GM19455 (cell line): ENCODE measurements around the gene RPGRIP1L.

Source experiments
- ATAC-seq: cut with Tn5 transposase; IDR thresholded peaks from one replicate; pipeline ENCODE4 v1.9.1; 2021; ENCODE audit not compliant: unreplicated experiment

Gene RPGRIP1L

GRCh38 chr16:53608094-53608493 lies 95.6 kb downstream of the RPGRIP1L start:
- no peak for ATAC-seq

DNA sequence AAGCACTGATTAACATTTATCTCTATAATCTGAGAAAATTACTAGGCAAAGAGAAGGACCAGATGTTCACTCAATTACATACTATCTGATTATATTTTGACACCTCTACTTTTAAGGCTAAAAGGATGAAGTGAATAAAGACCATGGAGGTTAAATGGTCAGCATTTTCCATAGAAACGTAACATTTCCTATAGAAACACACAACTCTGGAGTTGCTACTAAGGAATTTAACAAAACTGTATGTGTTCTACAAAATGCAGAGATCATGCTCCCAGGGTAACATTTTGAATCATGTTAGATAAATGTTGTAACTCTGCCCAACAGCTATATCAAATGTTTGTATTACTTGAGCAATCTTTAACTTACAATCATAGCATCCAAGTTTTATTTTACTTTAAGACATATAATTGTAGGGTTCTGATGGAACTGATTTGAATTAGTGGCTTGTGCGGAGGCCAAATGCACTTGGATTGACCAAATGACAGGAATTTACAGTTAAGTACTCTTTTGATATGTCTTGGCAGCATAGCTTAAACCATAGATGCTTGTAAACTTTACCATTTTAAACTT lies 97.7 kb downstream of the RPGRIP1L start:
- ATAC-seq, result no peak

- ATAC-seq, result no peak
These were observed 98.3 kb downstream of the RPGRIP1L start for GRCh38 chr16:53605356-53605755.

DNA sequence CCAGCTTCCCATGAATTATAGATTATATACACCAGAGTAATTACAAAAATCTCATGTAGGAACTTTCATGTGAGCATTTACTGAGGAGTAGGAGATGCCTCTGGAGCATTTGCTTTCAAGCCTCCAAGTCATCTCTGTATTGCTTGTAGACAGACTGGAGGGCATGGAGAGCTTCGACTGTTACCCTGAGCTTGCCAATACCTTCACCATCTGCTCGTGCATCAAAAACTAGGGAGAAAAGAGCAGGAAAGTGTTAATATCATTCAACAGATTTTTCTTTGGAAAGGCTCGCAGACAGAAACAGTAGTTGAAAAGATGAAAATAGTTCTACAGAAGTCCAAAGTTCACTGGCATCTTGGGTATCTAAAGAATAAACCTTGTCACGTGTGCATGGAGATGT lies 101.7 kb downstream of the RPGRIP1L start:
- no peak for ATAC-seq

DNA sequence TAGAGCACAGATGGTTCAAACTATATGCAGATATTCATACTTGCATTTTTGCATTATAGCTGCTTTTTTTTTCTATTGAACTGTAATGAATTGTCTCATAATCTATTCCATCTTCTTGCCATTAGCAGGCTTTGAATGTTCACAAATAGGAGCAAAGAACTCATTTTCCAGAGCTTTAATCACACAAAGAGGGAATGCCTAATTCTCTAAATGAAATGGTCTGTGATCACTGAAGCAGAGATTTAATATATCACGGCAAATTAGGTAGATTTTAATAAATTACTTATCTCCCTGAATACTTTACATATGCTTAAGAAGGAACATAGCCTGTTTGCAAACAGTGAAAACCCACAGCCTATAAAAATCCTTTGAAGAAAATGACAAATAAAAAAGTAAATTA lies 103.0 kb downstream of the RPGRIP1L start:
- no peak for ATAC-seq

DNA sequence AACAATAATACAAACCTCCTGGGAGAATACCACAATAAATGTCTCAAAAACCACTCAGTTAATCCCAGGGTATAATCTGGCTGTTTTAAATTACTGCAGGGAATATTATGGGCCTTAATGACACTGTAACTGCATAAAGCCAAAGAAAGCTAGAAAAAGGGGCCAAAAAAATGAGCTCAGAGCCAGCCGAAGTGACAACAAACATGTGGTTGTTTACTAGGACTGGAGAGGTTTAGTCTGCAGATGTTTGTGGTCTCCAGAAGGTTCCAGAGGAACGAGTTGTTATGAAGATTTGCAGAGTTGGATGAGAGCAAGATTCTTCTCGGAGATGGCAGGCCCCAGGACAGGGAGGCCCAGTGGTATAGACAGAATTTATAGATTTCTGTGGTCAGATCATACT lies 103.5 kb downstream of the RPGRIP1L start:
- no peak for ATAC-seq

DNA sequence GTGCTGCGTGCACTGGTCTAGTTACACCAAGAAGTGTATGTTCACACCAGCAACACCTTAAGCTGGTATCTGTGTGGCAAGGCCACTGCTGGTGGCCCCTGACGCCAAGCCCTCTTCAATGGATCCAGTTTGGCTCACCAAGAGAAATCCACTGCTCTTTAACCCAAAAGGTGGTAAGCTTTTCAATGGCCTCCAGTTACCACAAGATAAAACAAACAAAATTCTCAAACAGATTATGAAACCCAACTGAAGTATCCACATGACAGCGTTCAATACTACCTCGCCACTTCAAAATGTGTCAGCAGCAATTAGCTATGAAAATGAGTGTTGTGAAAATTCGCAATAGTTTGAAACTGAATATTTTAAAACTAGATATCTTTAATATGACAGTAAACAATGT lies 104.1 kb downstream of the RPGRIP1L start:
- no peak for ATAC-seq

GRCh38 chr16:53598511-53599275 lies 105.0 kb downstream of the RPGRIP1L start:
- no peak for ATAC-seq

DNA sequence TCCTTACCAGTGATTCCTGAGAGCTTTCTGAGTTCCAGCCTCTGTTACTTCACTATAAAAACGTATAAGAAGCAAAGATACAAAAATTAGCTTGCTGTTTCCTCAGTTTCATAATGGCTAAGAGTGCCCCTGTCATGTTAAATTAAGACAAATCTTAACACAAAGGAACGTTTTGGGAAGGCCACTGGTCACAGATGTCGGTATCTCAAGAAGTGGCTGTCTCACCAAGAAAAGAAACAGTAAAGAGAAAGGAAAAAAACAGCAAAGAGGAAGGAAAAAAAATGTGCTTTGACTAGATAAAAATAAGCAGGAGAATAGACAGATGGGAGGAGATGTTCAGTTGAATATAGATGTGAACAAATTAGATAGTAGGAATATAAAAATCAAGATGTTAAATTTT lies 105.9 kb downstream of the RPGRIP1L start:
- ATAC-seq, result no peak

GRCh38 chr16:53588081-53588648 lies 115.5 kb downstream of the RPGRIP1L start:
- no peak for ATAC-seq

DNA sequence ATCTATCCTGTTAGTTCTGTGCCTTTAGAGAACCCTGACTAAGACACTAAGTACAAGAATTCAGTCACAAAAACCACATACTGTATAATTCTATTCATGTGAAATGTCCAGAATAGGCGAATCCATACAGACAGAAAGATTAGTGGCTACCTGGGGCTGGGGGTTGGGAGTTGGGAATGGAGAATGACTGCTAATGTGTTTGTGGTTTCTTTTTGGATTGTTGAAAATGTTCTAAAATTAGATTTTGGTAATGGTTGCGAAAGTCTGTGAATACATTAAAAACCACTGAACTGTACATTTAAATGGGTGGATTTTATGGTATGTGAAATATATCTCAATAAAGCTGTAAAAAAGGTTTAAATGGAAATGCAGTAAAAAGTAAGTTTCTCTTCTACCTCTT lies 120.3 kb downstream of the RPGRIP1L start:
- no peak for ATAC-seq

GRCh38 chr16:53581784-53582183 lies 121.9 kb downstream of the RPGRIP1L start:
- no peak for ATAC-seq

DNA sequence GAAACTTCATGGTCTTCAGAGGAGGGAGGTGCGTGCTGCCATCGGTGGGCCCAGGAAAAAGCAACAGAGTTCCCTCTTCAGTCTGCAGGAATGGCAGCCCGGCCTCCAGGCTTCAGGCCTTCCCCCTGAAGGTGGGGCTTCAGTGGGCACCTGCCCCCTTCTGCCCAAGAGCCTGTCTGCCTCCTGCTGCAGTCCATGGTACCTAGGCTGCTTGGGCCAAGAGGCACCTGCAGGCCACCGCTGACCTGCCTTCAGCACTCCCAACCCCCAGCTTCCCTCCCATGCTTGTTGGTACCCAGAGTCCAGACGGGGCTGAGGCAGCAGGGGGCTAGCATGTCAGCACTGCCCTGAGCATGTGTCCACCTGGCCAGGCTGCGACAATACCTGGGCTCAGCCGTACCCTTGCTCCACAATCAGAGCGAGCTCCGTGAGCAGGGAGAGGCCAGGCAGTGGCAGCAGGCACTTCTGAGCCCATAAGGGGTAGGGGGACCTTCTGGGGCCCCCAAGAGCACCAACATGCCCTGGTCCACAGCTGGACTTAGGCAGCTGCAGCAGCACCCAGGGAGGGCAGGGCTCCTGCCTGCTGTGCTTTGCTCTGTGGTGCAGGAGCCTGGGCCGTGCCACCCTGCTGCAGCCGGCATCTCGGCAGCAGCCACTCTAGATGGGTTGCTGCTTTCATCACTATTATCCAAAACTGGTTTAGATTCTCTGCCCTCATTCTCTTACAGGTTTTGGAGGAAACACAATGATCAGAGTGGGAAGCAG lies 123.4 kb downstream of the RPGRIP1L start:
- no peak for ATAC-seq

- ATAC-seq, result no peak
These were observed 126.8 kb downstream of the RPGRIP1L start for GRCh38 chr16:53576904-53577303.

DNA sequence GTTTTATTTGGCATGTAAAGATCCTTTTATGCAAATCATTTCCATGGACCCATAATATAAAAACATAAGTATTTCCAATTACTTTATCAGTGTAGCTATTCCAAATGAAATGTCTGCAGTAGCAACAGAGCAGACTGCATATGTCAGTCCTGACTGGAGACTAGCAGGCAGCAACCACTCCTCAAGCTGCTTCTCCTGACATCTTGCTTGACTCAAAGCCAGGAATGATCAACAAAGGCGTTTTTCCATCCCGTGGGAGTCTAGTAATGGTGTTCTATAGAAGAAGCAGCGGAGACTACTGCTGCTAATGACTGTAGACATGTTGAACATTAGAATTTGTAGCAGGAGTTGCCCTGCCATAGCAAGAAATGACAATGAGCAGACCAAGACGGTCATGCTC lies 127.4 kb downstream of the RPGRIP1L start:
- ATAC-seq, result no peak

DNA sequence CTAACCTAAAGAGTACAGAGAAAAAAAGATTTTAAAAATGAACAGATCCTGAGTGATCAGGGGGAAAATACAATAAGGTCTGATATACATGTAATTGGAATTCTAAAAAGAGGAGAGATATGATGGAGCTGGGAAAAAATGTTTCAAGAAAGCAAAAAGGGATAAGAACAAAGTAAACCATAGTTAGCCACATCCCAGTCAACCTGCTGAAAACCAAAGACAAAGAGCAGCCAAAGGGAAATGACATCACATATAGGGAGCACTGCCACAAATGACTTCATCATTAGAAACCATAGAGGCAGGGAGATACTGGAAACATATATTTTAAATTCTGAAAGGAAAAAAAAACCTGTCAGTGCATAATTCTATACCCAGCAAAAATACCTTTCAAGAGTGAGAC lies 131.9 kb downstream of the RPGRIP1L start:
- no peak for ATAC-seq

GRCh38 chr16:53566552-53567245 lies 137.0 kb downstream of the RPGRIP1L start:
- ATAC-seq, result no peak

GRCh38 chr16:53565296-53565863 lies 138.3 kb downstream of the RPGRIP1L start:
- ATAC-seq, result no peak

- ATAC-seq, result no peak
These were observed 140.2 kb downstream of the RPGRIP1L start for GRCh38 chr16:53563426-53563825.

DNA sequence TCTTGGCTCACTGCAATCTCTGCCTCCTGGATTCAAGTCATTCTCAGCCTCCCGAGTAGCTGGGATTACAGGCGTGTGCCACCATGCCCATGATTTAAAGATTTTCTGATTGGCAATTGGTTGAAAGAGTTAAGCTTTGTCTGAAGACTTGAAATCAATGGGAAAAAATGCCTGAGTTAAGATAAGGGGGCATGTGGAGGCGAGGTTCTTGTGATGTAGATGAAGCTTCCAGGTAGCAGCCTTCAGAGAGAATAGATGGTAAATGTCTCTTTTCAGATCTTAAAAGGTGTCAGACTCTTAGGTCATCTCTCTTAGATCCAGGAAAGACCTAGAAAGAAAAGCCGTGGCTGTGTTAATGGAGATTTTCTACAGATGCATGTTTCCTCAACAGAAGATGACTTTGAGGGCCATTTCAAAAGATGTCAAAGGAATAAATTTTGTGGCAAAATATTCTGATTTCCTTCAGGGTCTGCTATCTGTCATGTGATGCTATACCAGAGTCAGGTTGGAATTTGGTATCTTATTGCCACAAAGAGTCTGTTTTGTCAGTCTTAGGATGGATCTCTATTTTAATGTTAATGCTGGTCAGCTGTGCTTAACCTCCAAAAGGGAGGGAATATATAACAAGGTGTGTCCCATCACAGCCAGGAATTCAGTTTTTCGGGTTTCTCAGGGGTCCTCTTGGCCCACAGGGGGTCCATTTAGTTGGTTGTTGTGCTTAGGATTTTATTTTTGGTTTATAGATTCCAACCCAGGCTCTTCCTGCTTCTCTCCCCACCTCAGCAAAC lies 142.4 kb downstream of the RPGRIP1L start:
- no peak for ATAC-seq
